HL-60 (cell line): ENCODE measurements around the gene CBX5.

Source experiments
- DNase-seq, 2 experiments: peaks; one replicate each; pipeline ENCODE4 v3.0.0-alpha.2; 2010 to 2020; ENCODE audit warnings: low read depth in 1 of 2, low spot score in 1 of 2
- H3K27ac ChIP-seq: fragments of 250-450 bp; sonication (Bioruptor Pico); replicated peaks from 2 replicates; pipeline ENCODE4 v1.5.1; 2020; ENCODE audit warnings: mild to moderate bottlenecking, moderate library complexity
- H3K27me3 ChIP-seq: fragments of 250-450 bp; sonication (Bioruptor Pico); 2 replicates; pipeline ENCODE4 v1.5.1; 2021; ENCODE audit warnings: mild to moderate bottlenecking, moderate library complexity; ENCODE audit not compliant: insufficient read depth, poor library complexity, severe bottlenecking
- H3K4me3 ChIP-seq: replicated peaks from 2 replicates; pipeline ENCODE4 v1.5.1; 2011; ENCODE audit warnings: mild to moderate bottlenecking, control low read depth, low read length; ENCODE audit not compliant: insufficient read depth
- CTCF ChIP-seq: IDR thresholded peaks from one replicate; pipeline ENCODE4 v1.5.1; 2011; ENCODE audit warnings: low read length, control low read depth, inconsistent platforms; ENCODE audit not compliant: insufficient read depth
- GABPA ChIP-seq: IDR thresholded peaks from 2 replicates; pipeline ENCODE4 v1.6.1; 2012; ENCODE audit warnings: low read depth
- POLR2AphosphoS5 ChIP-seq: IDR thresholded peaks from 2 replicates; pipeline ENCODE4 v1.6.1; 2012; ENCODE audit warnings: low read depth
- REST ChIP-seq: IDR thresholded peaks from 2 replicates; pipeline ENCODE4 v1.6.1; 2012; ENCODE audit warnings: low read depth; ENCODE audit not compliant: insufficient replicate concordance
- SPI1 ChIP-seq: IDR thresholded peaks from 2 replicates; pipeline ENCODE4 v1.6.1; 2012; ENCODE audit warnings: low read depth, mild to moderate bottlenecking, borderline replicate concordance

The CBX5 gene

GRCh38 chr12:54217774-54218241 lies 62.1 kb downstream of the CBX5 start:
- Histone ChIP-seq H3K27ac (no peak overlapping the region), H3K27me3 (peaks cover 41% of the 10 kb centered on the region), H3K4me3 (peak overlapping the region; percentile 24; the same call in 1 of the 2 replicates)
- TF ChIP-seq GABPA (no peak), SPI1 (no peak), CTCF (no peak), POLR2AphosphoS5 (no peak), REST (no peak)
- DNase-seq: no peak

- Histone ChIP-seq H3K27me3 (peaks cover 36% of the 10 kb centered on the region), H3K27ac (no peak overlapping the region), H3K4me3 (peak overlapping the region; percentile 24)
- no peak for TF ChIP-seq GABPA
- peak; percentile 13 for TF ChIP-seq CTCF
- no peak for TF ChIP-seq POLR2AphosphoS5
- peak; percentile 33; the same call in 1 of the 2 replicates for TF ChIP-seq SPI1
- no peak for TF ChIP-seq REST
- DNase-seq: peak; percentile 69 to 90
Measured at GRCh38 chr12:54216797-54217661, 62.9 kb downstream of the CBX5 start.

GRCh38 chr12:54215989-54216796 lies 63.7 kb downstream of the CBX5 start:
- no peak for DNase-seq
- TF ChIP-seq CTCF: no peak
- no peak for TF ChIP-seq POLR2AphosphoS5
- no peak for TF ChIP-seq GABPA
- TF ChIP-seq REST: no peak
- no peak for TF ChIP-seq SPI1
- H3K4me3 ChIP-seq: peak overlapping the region; percentile 24
- no peak overlapping the region for H3K27ac ChIP-seq
- peaks cover 30% of the 10 kb centered on the region for H3K27me3 ChIP-seq
